Measurements from ENCODE around the gene FUT9.
"Not testable (repeated sequence)": the region's sequence is repeated elsewhere in the genome, so short reads cannot be mapped to it uniquely, and the experiment has no call there.

Gene FUT9

DNA sequence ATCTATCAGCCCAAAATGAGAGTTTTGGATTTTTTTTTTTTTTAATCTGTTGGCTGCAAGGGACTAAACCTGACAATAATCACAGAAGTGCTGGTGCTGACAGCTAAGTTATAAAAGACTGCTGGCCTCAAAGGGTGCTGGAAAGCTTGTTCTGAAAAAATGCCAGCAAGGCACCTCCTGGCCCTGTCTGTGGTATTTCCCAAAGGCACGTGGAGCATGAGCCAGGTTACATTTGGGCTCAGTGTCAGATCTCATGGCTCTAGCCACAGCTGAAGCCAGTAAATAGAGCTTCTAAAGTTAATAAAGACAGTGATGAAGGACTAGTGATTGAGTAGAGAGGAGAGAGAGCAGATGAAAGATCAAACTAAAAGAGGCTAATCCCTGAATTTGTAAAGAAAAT, 178.9 kb downstream of the FUT9 start:
- no peak for DNase-seq

GRCh38 chr6:96195272-96195671, 179.5 kb downstream of the FUT9 start:
- DNase-seq = no peak

GRCh38 chr6:96196633-96197032, 180.9 kb downstream of the FUT9 start:
- DNase-seq = no peak

DNA sequence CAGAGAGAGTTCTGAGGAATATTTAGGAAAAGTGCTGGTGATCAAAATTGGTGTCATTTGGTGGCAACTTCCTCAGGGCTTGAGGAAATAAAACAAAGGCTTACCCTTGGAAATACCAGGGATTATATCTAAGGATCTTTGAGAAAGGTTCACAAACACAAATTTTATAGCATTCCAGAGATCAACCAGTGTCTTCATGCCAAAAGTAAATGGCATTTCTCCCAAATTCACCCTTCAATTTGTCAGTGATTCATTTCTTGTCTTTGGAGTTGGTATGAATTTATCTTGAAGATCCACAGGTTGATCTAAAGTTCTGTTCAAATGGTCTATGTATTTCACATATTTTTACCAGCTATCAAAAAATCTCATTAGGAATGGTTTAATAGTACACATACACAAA, 181.5 kb downstream of the FUT9 start:
- no peak for DNase-seq

DNA sequence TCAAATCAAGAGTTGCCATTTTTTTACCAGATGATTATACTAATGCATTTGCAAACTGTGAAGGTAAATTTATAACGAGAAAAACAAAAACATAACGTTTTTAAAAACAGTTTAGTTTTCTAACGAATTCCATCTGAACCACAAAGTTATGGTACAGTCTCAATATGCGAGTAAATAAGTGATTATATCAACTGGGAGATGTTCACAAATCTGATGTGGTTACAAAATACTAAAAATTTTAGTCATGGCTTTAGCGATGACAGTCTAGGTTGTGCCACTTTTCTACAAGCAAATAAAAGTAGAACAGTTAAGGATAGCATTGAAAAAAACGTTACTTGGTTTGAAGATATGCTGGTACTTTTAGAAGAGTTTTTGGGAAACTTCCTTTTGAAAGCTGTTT, 186.8 kb downstream of the FUT9 start:
- DNase-seq = no peak

DNA sequence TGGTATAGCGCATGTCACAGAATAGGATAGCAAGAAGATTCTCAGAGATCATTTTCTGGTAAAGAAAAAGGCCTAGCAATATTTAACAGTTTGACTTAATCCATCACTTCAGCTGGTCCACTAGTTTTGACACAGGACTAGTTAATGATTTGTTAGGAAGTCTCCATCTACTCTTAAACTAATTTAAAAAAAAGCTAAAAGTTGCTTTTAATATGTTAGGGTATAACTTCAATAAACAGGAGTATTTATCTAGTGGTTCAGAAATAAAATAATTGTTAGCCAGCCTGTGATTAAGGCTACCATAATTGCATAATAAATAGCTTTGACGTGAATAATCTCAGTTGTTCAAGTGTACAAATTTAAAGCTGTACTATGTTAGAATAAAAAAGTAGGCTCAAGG, 195.6 kb downstream of the FUT9 start:
- DNase-seq = no peak

- DNase-seq = no peak
Observed at GRCh38 chr6:96212066-96212465, 196.3 kb downstream of the FUT9 start.

GRCh38 chr6:96213784-96214183, 198.0 kb downstream of the FUT9 start:
- DNase-seq = no peak

DNA sequence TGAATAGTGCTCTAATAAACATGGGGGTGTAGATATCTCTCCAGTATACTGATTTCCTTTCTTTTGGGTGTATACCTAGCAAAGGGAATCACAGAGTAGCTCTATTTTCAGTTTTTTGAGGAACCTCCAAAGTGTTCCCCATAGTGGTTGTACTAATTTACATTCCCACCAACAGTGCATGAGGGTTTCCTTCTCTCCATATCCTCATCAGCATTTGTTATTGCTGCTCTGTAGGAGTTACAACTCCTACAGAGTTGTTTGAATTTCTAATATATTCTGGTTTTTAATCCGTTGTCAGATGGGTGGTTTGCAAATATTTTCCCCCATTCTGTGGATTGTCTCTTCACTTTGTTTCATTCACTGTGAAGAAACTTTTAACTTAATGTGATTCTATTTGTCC, 207.9 kb downstream of the FUT9 start:
- DNase-seq = no peak

GRCh38 chr6:96227135-96227534, 211.4 kb downstream of the FUT9 start:
- DNase-seq = no peak

DNA sequence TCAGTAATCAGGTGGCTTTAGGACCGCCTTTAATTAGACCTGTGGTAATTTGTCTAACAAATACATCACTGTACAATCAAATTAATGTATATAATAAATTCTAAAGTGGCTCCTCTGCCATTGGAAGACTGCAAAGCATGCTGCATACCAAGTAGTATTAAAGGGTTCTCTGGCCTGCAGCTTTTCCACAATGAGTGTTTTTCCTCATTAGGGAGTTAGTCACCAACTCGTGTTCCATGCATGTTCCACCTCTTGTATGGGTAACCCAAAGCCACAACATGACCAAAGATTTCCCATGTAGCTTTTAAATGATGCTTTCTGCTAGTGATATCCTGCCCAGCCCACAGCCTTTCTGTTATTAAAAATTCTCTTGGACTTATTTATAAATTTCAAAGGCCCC, 218.7 kb downstream of the FUT9 start:
- no peak for DNase-seq

DNA sequence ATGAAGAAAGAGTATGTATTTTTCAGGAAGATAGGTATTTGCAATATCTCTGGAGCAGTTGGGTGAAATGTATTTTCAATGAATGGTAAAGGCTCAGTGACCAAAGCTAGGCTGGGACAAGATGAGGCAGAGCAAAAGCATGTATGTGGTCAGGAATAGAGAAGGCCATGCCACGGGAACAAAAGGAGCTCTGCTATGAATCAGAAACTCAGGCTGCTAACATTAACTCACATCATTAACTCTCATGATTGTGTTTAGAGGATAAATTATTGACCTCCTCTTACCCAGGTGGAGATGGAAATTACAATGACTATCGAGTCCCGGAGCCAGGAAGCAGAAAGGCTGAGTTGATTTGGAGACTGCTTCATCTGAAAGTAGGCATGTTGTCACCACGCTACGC, 220.2 kb downstream of the FUT9 start:
- DNase-seq = no peak

GRCh38 chr6:96236471-96236870, 220.7 kb downstream of the FUT9 start:
- no peak for DNase-seq

- no peak for DNase-seq
Observed at GRCh38 chr6:96237638-96238347, 222.0 kb downstream of the FUT9 start.

GRCh38 chr6:96246563-96246962, 230.8 kb downstream of the FUT9 start:
- DNase-seq = no peak

DNA sequence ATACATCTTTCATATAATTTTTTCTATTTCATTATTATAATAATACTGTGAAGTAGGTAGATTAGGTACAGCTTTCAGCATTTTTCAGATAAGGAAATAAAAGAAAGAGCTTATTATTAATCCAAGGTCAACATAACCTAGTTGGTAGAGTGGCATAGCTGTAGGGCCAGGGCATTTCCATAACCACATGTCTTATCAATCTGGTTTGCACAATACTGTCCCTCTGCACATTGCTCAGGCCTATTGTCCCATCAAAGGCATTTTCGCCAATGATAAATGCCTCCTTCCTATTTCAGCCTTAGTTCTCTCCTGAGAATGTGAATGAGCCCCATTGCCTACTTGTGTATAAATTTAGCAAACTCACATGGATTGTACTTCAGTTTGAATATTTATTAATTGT, 234.0 kb downstream of the FUT9 start:
- no peak for DNase-seq

GRCh38 chr6:96257751-96258150, 242.0 kb downstream of the FUT9 start:
- no peak for DNase-seq

DNA sequence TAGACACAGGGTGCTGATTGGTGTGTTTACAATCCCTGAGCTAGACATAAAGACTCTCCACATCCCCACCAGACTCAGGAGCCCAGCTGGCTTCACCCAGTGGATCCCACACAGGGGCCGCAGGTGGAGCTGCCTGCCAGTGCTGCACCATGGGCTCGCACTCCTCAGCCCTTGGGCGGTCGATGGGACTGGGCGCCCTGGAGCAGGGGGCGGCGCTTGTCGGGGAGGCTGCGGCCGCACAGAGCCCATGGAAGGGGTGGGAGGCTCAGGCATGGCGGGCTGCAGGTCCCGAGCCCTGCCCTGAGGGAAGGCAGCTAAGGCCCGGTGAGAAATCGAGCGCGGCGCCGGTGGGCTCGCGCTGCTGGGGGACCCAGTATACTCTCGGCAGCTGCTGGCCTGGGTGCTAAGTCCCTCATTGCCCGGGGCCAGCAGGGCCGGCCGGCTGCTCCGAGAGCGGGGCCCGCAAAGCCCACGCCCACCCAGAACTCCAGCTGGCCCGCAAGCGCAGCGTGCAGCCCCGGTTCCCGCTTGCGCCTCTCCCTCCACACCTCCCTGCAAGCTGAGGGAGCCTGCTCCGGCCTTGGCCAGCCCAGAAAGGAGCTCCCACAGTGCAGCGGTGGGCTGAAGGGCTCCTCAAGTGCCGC, 245.1 kb downstream of the FUT9 start:
- not testable (repeated sequence) for DNase-seq
